ENCODE results near the gene ZFTA. TPM values are rescaled to one million over a fixed set of nuclear protein-coding genes. Genes with fewer than 3 reads are reported as not detected.

Gene ZFTA
- total RNA-seq, 2 donors from 2014 or later, result 13.2 to 23.1 TPM

- Histone ChIP-seq H3K4me3 (no peak overlapping the region), H3K9me3 (no peaks in the 10 kb centered on the region), H3K27me3 (no peaks in the 10 kb centered on the region), H3K36me3 (replicated peaks in 1 of 2; ENCODE audit: insufficient read depth in 1 of 2, low read depth in 2 of 2) (peaks cover 0 to 7% of the 10 kb centered on the region in 2 donors), H3K4me1 (peaks cover 6% of the 10 kb centered on the region), H3K27ac (no peak overlapping the region)
- TF ChIP-seq CTCF (IDR thresholded peaks at IDR 0.05), result no peak
- WGBS, 2 donors, result 70 to 73% methylated on average over 5 of the region's 5 CpGs
- intact Hi-C loops (cut with DNase I), result no loop called here
- DNase-seq (no peak), ATAC-seq (no peak)
These were observed 11.4 kb downstream of the ZFTA start for GRCh38 chr11:63756919-63757761.

- H3K27me3 ChIP-seq, result no peaks in the 10 kb centered on the region
- 75 to 89% methylated on average over 4 of the region's 4 CpGs for WGBS, 2 donors
- H3K4me3 ChIP-seq, result no peak overlapping the region
- peaks cover 4 to 10% of the 10 kb centered on the region in 2 donors for H3K36me3 ChIP-seq (replicated peaks in 1 of 2; ENCODE audit: insufficient read depth in 1 of 2, low read depth in 2 of 2)
- peaks cover 9% of the 10 kb centered on the region for H3K4me1 ChIP-seq
- DNase-seq (no peak), ATAC-seq (no peak)
- intact Hi-C loops (cut with DNase I), result no loop called here
- no peaks in the 10 kb centered on the region for H3K9me3 ChIP-seq
- H3K27ac ChIP-seq, result no peak overlapping the region
- TF ChIP-seq CTCF (IDR thresholded peaks at IDR 0.05), result no peak
- TF ChIP-seq POLR2A (IDR thresholded peaks at IDR 0.05), result no peak
These were observed 19.0 kb downstream of the ZFTA start for GRCh38 chr11:63749624-63750023.

GRCh38 chr11:63747011-63747410 is 21.6 kb downstream of the ZFTA start:
- H3K27me3 ChIP-seq, result no peaks in the 10 kb centered on the region
- TF ChIP-seq CTCF (IDR thresholded peaks at IDR 0.05), result no peak
- no peak for TF ChIP-seq POLR2A (IDR thresholded peaks at IDR 0.05)
- 72% methylated on average over 3 of the region's 3 CpGs for whole genome bisulfite sequencing, 2 donors
- DNase-seq, result no peak
- peaks cover 9% of the 10 kb centered on the region for H3K4me1 ChIP-seq
- no peak overlapping the region for H3K27ac ChIP-seq
- intact Hi-C loops (cut with DNase I), result no loop called here
- no peak overlapping the region for H3K4me3 ChIP-seq
- no peak for ATAC-seq
- H3K36me3 ChIP-seq (replicated peaks in 1 of 2; ENCODE audit: insufficient read depth in 1 of 2, low read depth in 2 of 2), result peaks cover 4 to 7% of the 10 kb centered on the region in 2 donors
- no peaks in the 10 kb centered on the region for H3K9me3 ChIP-seq

GRCh38 chr11:63745304-63746170 is 23.0 kb downstream of the ZFTA start:
- 62 to 68% methylated on average over 13 of the region's 13 CpGs for WGBS, 2 donors
- ATAC-seq, result peak; percentile 42
- no peak for DNase-seq
- no peak overlapping the region for H3K4me3 ChIP-seq
- H3K9me3 ChIP-seq, result no peaks in the 10 kb centered on the region
- no peak overlapping the region for H3K27ac ChIP-seq
- intact Hi-C loops (cut with DNase I), result no loop called here
- H3K36me3 ChIP-seq (replicated peaks in 1 of 2; ENCODE audit: insufficient read depth in 1 of 2, low read depth in 2 of 2), result peaks cover 2 to 4% of the 10 kb centered on the region in 2 donors
- TF ChIP-seq CTCF (IDR thresholded peaks at IDR 0.05) (peak in 4 of 7 experiments; percentile 16 to 29 (median 25)), POLR2A (IDR thresholded peaks at IDR 0.05) (no peak)
- peaks cover 9% of the 10 kb centered on the region for H3K4me1 ChIP-seq
- no peaks in the 10 kb centered on the region for H3K27me3 ChIP-seq
